K562 (cell line): ENCODE results near the gene LHX5. TPM values are rescaled to one million over a fixed set of nuclear protein-coding genes. Genes with fewer than 3 reads are reported as not detected.

ENCODE experiments used
- CTCFL ChIP-seq: IDR thresholded peaks from 2 replicates; pipeline ENCODE4 v1.6.1; 2011; ENCODE audit warnings: borderline replicate concordance, low read depth, mild to moderate bottlenecking, moderate library complexity, low read length; ENCODE audit not compliant: insufficient read depth, poor library complexity, severe bottlenecking
- HNRNPLL ChIP-seq: fragments of 200-400 bp; formaldehyde crosslinking; IDR thresholded peaks from 2 replicates; pipeline ENCODE4 v1.6.1; 2017; ENCODE audit warnings: low read length, low read depth, mild to moderate bottlenecking; ENCODE audit not compliant: poor library complexity, severe bottlenecking
- ID3 ChIP-seq, 2 experiments: fragments of 250-450 bp in 1 of 2; fragments of 450-650 bp in 1 of 2; sonication (Bioruptor Pico) in 1 of 2; IDR thresholded peaks; 2 replicates each; pipeline versions ENCODE4 v1.6.1 to v1.8.0; 2016 to 2021; ENCODE audit warnings: mild to moderate bottlenecking in 2 of 2, moderate library complexity in 2 of 2, missing compliant biosample characterization in 1 of 2, missing genetic modification characterization in 1 of 2
- KLF10 ChIP-seq: fragments of 250-450 bp; sonication (Bioruptor Pico); IDR thresholded peaks from 2 replicates; pipeline ENCODE4 v1.6.1; 2021; ENCODE audit warnings: matching md5 sums
- NFE2L1 ChIP-seq: fragments of 450-650 bp; IDR thresholded peaks from 2 replicates; pipeline ENCODE4 v1.6.1; 2016; ENCODE audit warnings: missing genetic modification characterization, low read depth, mild to moderate bottlenecking, missing compliant biosample characterization, moderate library complexity, borderline replicate concordance
- PREB ChIP-seq: sonication (generic); formaldehyde crosslinking; IDR thresholded peaks from 2 replicates; pipeline ENCODE4 v1.8.1; 2023; ENCODE audit warnings: mild to moderate bottlenecking, missing genetic modification reagents
- SP1 ChIP-seq: sonication (generic); formaldehyde crosslinking; IDR thresholded peaks from 2 replicates; pipeline ENCODE4 v1.8.1; 2022; ENCODE audit warnings: mild to moderate bottlenecking, missing genetic modification reagents
- TAF7 ChIP-seq: fragments of 450-650 bp; IDR thresholded peaks from 2 replicates; pipeline ENCODE4 v1.6.1; 2016; ENCODE audit warnings: missing genetic modification characterization, missing compliant biosample characterization
- TEAD2 ChIP-seq: fragments of 450-650 bp; IDR thresholded peaks from 2 replicates; pipeline ENCODE4 v1.6.1; 2016; ENCODE audit warnings: missing genetic modification characterization, control low read depth, missing compliant biosample characterization
- VEZF1 ChIP-seq: fragments of 200-800 bp; sonication (Bioruptor generic); IDR thresholded peaks from 2 replicates; pipeline ENCODE4 v1.6.1; 2017; ENCODE audit warnings: missing genetic modification characterization, missing compliant biosample characterization
- XRCC3 ChIP-seq: fragments of 450-650 bp; IDR thresholded peaks from 2 replicates; pipeline ENCODE4 v1.6.1; 2017; ENCODE audit warnings: mild to moderate bottlenecking, moderate library complexity
- ZBTB5 ChIP-seq: fragments of 450-650 bp; IDR thresholded peaks from 2 replicates; pipeline ENCODE4 v1.6.1; 2017; ENCODE audit warnings: antibody characterized with exemption
- ZNF449 ChIP-seq: fragments of 250-450 bp; sonication (Bioruptor Pico); IDR thresholded peaks from 2 replicates; pipeline ENCODE4 v1.8.0; 2022; ENCODE audit warnings: moderate library complexity, mild to moderate bottlenecking, inconsistent platforms
- ZNF644 ChIP-seq: fragments of 200-800 bp; sonication (Bioruptor generic); IDR thresholded peaks from 2 replicates; pipeline ENCODE4 v1.6.1; 2016; ENCODE audit warnings: low read depth, missing genetic modification characterization, missing compliant biosample characterization
- ZNF766 ChIP-seq: fragments of 200-800 bp; sonication (Bioruptor generic); conservative IDR thresholded peaks from 2 replicates; pipeline ENCODE4 v1.6.1; 2016; ENCODE audit warnings: missing genetic modification characterization, missing compliant biosample characterization
- ZSCAN32 ChIP-seq: fragments of 450-650 bp; formaldehyde crosslinking; IDR thresholded peaks from 2 replicates; pipeline ENCODE4 v1.4.0; 2020; ENCODE audit warnings: mild to moderate bottlenecking, moderate library complexity
- polyA plus RNA-seq, 8 experiments: library from polyadenylated mRNA; depleted of rRNA in 4 of 8; stranded (reverse) in 5 of 8; unstranded in 3 of 8; fragments of >200 nt; fragmentation: Nextera tagmentation in 2 of 8; fragmentation: Illumina TruSeq in 1 of 8; extraction: Ambion mirVana in 2 of 8; extraction: Trizol in 1 of 8; gene quantifications; 2 replicates each; pipeline versions ENCODE4 v1.2.1 to v1.2.3, GENCODE V29; 2011 to 2014; ENCODE audit warnings: inconsistent platforms in 1 of 8, missing spikeins in 1 of 8
- total RNA-seq, 7 experiments: library from RNA; depleted of rRNA in 6 of 7; stranded (reverse); fragments of >200 nt in 6 of 7; fragmentation: Illumina TruSeq in 2 of 7; extraction: Trizol in 2 of 7; gene quantifications; 2 replicates each; pipeline versions ENCODE4 v1.2.1 to v1.2.3, GENCODE V29; 2011 to 2021; ENCODE audit warnings: low replicate concordance in 1 of 7

Gene LHX5
- total and polyA plus RNA-seq, 9 of the 15 experiments (the other 6 are each of a cell fraction or from before 2014, with no cell fraction given), result 0.04 to 0.17 (median 0.05) TPM; not detected in 6

- TF ChIP-seq PREB (CRISPR knock-in tag), result no peak
- no peak for TF ChIP-seq ZSCAN32 (CRISPR knock-in tag)
- TF ChIP-seq TEAD2 (tag), result no peak
- TF ChIP-seq NFE2L1 (tag), result no peak
- TF ChIP-seq SP1, result 0 out of 2 replicates have a peak, but pooled peaks have one; percentile 24
- no peak for TF ChIP-seq ZBTB5
- TF ChIP-seq CTCFL, result peak; percentile 41
- TF ChIP-seq VEZF1 (CRISPR knock-in tag), result peak; percentile 20; the same call in 1 of the 2 replicates
- no peak for TF ChIP-seq TAF7 (tag)
- no peak for TF ChIP-seq XRCC3
- no peak for TF ChIP-seq KLF10 (CRISPR knock-in tag)
- TF ChIP-seq ZNF766 (CRISPR knock-in tag), result no peak
- TF ChIP-seq HNRNPLL, result no peak
- TF ChIP-seq ZNF644 (tag), result no peak
- TF ChIP-seq ZNF449, result no peak
- TF ChIP-seq ID3 (CRISPR knock-in tag; IDR thresholded peaks at IDR 0.05), result no peak
- TF ChIP-seq ID3 (tag; IDR thresholded peaks at IDR 0.05), result 0 out of 2 replicates have a peak, but pooled peaks have one; percentile 21
These were observed 46.5 kb downstream of the LHX5 start (continued) for GRCh38 chr12:113424915-113425823.
